ENCODE measurements around the gene THNSL1. TPM values are rescaled to one million over a fixed set of nuclear protein-coding genes. Genes with fewer than 3 reads are reported as not detected.

THNSL1 gene
- total RNA-seq, 6 experiments from 2014 or later = 4.9 to 13.6 (median 7.6) TPM

DNA sequence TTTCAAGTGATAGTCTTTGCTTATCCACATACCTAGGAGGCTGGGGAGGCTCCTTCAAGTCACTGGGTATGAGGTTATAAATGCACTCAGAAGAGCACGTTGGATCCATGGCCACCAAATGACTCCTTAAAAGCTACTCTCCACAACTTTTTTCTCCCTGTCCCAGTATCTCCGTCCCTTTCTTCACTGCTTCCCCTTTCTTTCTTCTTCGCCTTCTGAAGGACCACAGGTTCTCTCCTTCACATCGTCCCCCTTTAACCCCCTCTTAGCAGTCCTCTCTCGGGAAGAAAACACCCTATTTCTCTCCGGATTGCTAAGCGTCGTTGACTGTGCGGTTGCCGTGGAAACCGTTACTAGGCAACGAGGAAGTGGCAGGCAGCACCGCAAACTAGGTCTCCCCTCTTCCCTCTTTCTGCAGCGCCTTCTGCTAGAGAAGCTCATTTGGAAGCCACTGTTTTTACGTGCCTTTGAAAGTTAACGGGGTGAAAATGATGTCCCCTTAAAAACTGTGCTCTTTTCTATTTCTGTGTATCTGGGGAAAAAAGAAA lies 510 bp upstream of the THNSL1 start, which contains the start of gene ENKUR:
Gene ENKUR, minus strand, starts transcription at position 331 of the 548 bp plus-strand sequence. Its CDS starts 222 bp downstream, at position 109.
- peak; percentile 91 to 94 (median 93) for DNase-seq
- Histone ChIP-seq H3K4me3 (peak within 1 kb of the TSS; percentile 55 to 78 (median 75)), H3K9me3 (no peaks in the 10 kb centered on the region), H3K36me3 (no peaks in the 10 kb centered on the region), H3K27ac (peak within 1 kb of the TSS; percentile 90 to 97 (median 92)), H3K27me3 (no peaks in the 10 kb centered on the region), H3K4me1 (peaks cover 0 to 14% (median 0%) of the 10 kb centered on the region in 4 donors)
- intact Hi-C loops (cut with DNase I) = no loop called here
- peak; percentile 50 to 57 (median 53) for ATAC-seq
- TF ChIP-seq, protein P1, sequence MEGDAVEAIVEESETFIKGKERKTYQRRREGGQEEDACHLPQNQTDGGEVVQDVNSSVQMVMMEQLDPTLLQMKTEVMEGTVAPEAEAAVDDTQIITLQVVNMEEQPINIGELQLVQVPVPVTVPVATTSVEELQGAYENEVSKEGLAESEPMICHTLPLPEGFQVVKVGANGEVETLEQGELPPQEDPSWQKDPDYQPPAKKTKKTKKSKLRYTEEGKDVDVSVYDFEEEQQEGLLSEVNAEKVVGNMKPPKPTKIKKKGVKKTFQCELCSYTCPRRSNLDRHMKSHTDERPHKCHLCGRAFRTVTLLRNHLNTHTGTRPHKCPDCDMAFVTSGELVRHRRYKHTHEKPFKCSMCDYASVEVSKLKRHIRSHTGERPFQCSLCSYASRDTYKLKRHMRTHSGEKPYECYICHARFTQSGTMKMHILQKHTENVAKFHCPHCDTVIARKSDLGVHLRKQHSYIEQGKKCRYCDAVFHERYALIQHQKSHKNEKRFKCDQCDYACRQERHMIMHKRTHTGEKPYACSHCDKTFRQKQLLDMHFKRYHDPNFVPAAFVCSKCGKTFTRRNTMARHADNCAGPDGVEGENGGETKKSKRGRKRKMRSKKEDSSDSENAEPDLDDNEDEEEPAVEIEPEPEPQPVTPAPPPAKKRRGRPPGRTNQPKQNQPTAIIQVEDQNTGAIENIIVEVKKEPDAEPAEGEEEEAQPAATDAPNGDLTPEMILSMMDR (IDR thresholded peaks at IDR 0.05) = no peak
- no peak for TF ChIP-seq POLR2A (IDR thresholded peaks at IDR 0.05)
- WGBS (ENCODE audit: insufficient coverage, low coverage, low lambda C conversion rate, missing lambda C conversion rate) = 0% methylated on average over 16 of the region's 16 CpGs

DNA sequence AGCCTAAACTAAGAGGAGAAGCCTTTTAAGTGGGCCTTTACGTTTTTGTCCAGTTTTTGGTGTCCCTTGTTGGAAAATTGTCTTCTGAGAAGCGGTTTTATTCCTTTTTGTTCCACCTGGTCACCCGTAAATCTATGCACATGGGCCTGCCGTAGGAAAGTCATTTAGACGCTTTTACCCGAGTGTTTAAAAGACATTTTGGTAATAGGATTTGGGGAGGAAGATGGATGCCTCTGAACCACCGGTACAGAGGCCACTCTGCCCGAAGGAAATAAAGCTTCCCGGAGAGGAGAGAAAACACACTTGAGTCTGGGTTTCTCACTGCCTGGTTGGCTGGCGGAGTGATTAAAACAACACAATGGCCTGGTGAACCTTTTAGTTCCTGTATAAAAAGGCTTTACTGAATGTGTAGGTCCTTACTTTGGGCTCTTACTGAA lies 760 bp downstream of the THNSL1 start:
- Histone ChIP-seq H3K9me3 (no peaks in the 10 kb centered on the region), H3K4me3 (peak overlapping the region; percentile 55 to 78 (median 75)), H3K36me3 (no peaks in the 10 kb centered on the region), H3K4me1 (peaks cover 0 to 14% (median 0%) of the 10 kb centered on the region in 4 donors), H3K27ac (peak overlapping the region; percentile 90 to 97 (median 92)), H3K27me3 (no peaks in the 10 kb centered on the region)
- intact Hi-C loops (cut with DNase I) = no loop called here
- under 1% methylated on average over 10 of the region's 10 CpGs for WGBS (ENCODE audit: insufficient coverage, low coverage, low lambda C conversion rate, missing lambda C conversion rate)
- ATAC-seq (peak in 2 of 4 donors; percentile 2 to 4), DNase-seq (no peak)
- no peak for TF ChIP-seq POLR2A (IDR thresholded peaks at IDR 0.05)
- TF ChIP-seq, protein P1 (IDR thresholded peaks at IDR 0.05) = no peak

DNA sequence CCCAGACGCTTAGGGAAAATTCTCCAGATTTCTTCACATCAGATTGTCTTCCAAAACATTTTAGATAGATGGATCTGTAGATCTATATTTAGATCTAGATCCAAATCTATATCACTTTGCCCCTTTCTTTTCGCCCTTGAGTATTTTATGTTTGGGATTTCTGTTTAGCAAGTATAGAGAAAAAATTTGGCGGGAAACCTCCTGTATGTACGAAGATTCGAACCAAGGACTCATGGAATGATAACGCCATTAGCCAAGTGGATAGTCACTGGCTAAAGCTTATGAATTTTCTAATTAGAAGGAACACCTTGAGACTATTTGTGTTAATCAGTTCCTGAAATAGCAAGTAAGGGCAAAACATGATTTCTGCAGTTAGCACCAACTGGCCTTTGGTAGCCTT lies 1.2 kb downstream of the THNSL1 start:
- Histone ChIP-seq H3K4me3 (peak overlapping the region; percentile 55 to 78 (median 75)), H3K27ac (peak overlapping the region; percentile 90 to 97 (median 92)), H3K4me1 (peaks cover 0 to 14% (median 0%) of the 10 kb centered on the region in 4 donors), H3K36me3 (no peaks in the 10 kb centered on the region), H3K27me3 (no peaks in the 10 kb centered on the region), H3K9me3 (no peaks in the 10 kb centered on the region)
- WGBS (ENCODE audit: insufficient coverage, low coverage, low lambda C conversion rate, missing lambda C conversion rate) = 77% methylated on average over 6 of the region's 6 CpGs
- intact Hi-C loops (cut with DNase I) = no loop called here
- ATAC-seq (no peak), DNase-seq (no peak)
- TF ChIP-seq POLR2A (IDR thresholded peaks at IDR 0.05) = no peak
- TF ChIP-seq, protein P1 (IDR thresholded peaks at IDR 0.05) = no peak

DNA sequence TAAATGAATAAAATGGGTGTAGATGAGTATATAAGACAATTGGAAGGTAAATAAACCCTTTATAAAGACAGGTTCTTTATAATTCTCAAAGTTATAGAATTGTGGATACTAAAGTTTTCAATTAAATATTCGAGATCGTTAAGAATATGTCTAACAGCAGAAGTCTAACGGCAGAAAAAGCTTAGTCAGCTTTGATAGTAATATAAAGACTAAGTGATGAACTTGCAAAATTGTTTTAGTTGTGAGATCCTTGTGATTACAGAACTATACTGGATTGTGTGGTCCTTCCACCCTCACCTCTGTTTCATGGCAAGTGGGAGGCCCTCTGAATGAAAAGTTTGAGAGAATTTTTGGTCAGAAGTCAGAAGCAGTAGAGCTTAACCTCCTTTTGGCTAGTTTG lies 2.3 kb downstream of the THNSL1 start:
- H3K27ac ChIP-seq = no peak overlapping the region
- TF ChIP-seq, protein P1 (IDR thresholded peaks at IDR 0.05) = no peak
- no peak for TF ChIP-seq POLR2A (IDR thresholded peaks at IDR 0.05)
- H3K4me3 ChIP-seq = no peak overlapping the region
- H3K4me1 ChIP-seq = peaks cover 0 to 14% (median 0%) of the 10 kb centered on the region in 4 donors
- DNase-seq (no peak), ATAC-seq (no peak)
- H3K27me3 ChIP-seq = no peaks in the 10 kb centered on the region
- no peaks in the 10 kb centered on the region for H3K9me3 ChIP-seq
- WGBS (ENCODE audit: insufficient coverage, low coverage, low lambda C conversion rate, missing lambda C conversion rate) = 89% methylated on average over 3 of the region's 3 CpGs
- intact Hi-C loops (cut with DNase I) = no loop called here
- no peaks in the 10 kb centered on the region for H3K36me3 ChIP-seq
